GM19239 (cell line): ENCODE measurements around the gene FRAT1.
"Not testable (repeated sequence)": the region's sequence is repeated elsewhere in the genome, so short reads cannot be mapped to it uniquely, and the experiment has no call there.

ENCODE experiments used
- DNase-seq: peaks from one replicate; pipeline ENCODE4 v3.0.0; 2011; ENCODE audit warnings: low spot score; ENCODE audit not compliant: insufficient read length
- FAIRE-seq: peaks from 2 replicates; lab custom pipeline; 2011; peaks lifted over from hg19 to GRCh38; lab: Jason Lieb, UNC

The FRAT1 gene, protein sequence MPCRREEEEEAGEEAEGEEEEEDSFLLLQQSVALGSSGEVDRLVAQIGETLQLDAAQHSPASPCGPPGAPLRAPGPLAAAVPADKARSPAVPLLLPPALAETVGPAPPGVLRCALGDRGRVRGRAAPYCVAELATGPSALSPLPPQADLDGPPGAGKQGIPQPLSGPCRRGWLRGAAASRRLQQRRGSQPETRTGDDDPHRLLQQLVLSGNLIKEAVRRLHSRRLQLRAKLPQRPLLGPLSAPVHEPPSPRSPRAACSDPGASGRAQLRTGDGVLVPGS

DNA sequence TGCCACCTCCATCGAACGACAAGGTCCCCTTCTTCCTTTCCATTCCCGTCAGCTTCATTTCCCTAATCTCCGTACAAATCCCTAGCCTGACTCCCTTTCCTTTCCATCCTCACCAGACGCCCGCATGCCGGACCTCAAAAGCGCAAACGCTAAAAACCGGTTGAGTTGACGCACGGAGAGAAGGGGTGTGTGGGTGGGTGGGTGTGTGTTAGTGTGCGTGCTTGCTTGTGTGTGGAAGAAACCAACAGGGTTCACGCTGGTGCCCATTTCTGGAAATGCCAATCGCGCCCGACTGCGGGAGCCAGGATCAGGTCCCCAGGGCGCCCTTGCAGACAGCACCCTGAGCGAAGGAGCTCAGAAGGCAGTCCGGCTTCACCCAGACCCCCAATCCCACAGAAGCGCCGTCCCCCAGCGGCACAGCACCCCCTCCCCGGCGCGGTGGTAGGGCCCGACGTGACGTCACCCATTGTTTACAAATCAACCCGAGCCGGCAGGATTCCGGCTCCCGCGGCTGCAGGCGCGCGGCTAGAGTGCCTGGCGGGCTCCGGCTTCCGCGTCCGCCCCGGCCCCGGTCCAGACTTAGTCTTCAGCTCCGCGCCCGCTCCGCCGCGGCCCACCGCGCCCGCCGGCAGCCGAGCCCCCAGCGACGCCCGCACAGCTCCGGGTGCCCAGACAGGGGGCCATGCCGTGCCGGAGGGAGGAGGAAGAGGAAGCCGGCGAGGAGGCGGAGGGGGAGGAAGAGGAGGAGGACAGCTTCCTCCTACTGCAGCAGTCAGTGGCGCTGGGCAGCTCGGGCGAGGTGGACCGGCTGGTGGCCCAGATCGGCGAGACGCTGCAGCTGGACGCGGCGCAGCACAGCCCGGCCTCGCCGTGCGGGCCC, at the start of gene FRAT1:
TSS of gene FRAT1 (plus strand) at position 500 of the 880 bp plus-strand sequence. CDS start at position 683, 183 bp downstream.
- peak; percentile 75 for DNase-seq
- FAIRE-seq = peak; percentile 95

DNA sequence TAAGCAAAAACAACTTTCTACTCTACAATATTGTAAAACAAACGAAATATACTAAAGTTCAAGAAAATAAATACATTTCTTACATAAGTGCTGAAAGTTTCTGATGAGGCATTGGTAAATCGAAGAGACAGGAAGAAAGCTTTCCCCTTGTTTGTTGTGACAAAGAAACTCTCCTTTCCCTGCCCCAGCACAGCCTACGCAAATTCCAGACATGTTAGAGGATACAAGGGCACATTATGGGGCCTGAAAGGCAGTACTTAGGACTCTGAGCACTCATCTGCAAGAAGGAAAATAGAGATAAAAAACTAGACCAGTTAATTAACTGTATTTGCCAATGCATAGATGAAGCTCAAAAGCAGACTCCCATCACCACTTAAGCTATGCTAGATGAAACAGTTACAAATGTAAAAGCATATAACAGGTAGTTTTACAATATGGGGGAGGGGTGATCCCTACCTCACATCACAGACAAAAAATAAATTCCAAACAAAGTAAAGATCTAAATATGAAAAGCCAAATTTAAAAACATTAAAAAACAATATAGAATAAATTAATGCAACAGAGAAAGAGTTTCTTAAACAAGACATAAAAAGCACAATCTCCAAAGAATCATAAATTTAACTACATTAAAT, 48.4 kb upstream of the FRAT1 start:
- FAIRE-seq (no peak), DNase-seq (no peak)

DNA sequence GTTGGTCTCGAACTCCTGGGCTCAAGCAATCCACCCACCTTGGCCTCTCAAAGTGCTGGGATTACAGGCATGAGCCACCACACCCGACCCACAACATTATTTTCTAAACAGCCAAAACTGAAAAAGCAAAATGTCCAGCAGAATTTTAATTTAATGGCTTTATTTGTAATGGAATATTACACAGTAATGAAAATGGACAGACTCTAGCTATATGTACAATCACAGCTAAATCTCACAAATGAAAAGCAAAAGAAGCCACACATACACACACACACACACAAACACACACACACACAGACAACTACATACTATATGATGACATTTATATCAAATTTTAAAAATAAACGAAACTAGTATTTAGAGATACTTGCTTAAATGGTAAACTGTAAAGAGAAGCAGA, 45.4 kb upstream of the FRAT1 start:
- peak; percentile 8 for FAIRE-seq
- DNase-seq = no peak

DNA sequence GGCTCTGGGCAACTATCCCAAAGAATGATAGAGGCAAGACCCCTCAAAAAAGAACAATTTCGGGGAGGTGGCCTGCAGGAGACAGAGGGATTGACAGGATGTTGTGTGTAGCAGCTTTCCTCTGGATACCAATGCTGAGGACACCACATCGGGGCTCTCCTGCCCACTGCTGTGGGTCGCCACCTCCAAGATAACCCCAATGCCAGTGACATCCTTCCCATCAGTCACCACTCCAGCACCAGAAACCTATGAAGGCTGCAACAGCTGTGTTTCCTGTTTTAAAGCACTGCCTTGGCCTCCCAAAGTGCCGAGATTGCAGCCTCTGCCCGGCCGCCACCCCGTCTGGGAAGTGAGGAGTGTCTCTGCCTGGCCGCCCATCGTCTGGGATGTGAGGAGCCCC, 44.2 kb upstream of the FRAT1 start:
- FAIRE-seq = no peak
- no peak for DNase-seq

DNA sequence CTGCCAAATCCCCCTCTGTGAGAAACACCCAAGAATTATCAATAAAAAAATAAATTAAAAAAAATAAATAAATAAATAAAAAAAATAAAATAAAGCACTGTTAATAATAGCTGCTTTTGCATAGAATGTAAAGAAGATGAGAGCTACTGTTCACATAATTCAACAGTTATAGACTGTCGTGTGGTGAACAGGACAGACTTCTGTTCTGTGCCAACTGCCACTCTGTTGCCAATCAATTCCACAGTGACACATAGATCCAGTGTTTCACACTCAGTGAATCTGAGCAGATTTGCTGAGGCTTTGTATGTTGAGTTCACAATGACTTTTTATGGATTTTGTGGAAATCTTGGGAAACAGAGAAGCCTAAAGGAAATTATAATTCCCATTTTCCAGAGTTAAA, 41.5 kb upstream of the FRAT1 start:
- DNase-seq = no peak
- no peak for FAIRE-seq

DNA sequence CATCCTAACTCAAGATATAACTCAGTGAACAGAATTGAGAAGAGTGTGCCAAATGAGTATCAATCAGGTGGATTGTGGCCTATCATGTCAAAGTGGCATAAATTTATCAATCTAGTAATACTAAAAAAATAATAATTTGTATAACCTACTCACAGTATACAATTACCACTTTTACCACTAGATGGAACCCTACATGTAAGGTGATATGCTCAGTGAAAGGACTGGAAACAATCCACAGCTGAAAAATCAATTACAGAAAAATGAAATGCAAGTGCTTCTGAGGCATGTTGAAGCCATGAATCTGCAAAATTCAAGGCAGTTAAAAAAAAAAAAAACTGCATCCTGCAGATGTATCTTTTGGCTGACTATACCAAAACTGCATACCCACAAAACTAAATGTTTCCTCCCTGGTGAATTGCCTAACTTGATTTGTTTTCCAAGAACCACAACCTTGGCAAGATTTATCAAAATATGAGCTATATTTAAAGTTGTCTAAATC, 40.5 kb upstream of the FRAT1 start:
- FAIRE-seq (no peak), DNase-seq (no peak)

DNA sequence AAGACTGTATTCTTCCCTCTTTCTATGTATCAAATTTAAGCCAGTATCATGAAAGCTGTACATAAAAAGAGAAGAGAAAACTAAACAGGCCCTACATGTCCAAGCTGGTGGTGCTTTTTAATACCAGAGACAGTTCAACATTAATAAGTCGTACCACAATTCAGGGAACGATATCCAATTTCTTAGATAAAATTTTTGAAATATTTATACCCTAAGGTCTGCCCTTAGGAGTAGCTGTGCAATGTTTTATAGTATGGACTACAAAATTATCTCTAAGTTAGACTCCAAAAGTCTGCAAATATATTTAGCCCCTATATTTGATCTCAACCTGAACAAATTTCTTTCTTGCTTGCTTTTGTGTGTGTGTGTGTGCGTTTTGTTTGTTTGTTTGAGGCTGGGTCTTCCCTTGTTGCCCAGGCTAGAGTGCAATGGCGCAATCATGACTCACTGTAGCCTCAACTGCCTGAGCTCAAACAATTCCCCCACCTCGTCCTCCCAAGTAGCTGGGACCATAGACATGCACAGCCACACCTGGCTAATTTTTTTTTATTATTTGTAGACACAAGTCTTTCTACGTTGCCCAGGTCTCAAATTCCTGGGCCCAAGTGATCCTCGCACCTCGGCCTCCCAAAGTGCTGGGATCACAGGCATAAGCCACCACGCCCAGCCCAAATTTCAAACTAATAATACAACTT, 39.8 kb upstream of the FRAT1 start:
- no peak for FAIRE-seq

DNA sequence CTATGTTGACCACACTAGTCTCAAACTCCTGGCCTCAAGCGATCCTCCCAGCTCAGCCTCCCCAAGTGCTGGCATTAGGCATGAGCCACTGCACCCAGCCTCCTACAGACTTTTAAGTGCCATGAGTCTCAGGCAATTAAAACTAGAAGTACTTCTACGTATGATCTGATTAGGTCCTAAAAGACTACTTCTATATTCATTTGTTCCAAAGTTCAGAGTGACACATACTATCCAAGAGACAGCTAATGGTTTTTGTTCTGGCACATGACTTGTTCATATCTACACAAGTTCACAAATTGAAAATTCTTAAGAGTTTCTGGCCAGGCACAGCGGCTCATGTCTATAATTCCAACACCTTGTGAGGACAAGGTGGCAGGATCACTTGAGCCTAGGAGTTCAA, 38.3 kb upstream of the FRAT1 start:
- FAIRE-seq = no peak

More for the DNA sequence above, 39.8 kb upstream of the FRAT1 start:
- no peak for DNase-seq

DNA sequence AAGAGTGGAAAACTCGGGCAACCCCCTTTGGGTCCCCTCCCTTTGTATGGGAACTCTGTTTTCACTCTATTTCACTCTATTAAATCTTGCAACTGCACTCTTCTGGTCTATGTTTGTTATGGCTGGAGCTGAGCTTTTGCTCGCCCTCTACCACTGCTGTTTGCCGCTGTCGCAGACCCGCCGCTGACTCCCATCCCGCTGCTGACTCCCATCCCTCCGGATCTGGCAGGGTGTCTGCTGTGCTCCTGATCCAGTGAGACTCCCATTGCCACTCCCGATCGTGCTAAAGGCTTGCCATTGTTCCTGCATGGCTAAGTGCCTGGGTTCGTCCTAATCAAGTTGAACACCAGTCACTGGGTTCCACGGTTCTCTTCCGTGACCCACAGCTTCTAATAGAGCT, 29.0 kb upstream of the FRAT1 start:
- DNase-seq, FAIRE-seq: not testable (repeated sequence)

More for the DNA sequence above, 38.3 kb upstream of the FRAT1 start:
- no peak for DNase-seq

DNA sequence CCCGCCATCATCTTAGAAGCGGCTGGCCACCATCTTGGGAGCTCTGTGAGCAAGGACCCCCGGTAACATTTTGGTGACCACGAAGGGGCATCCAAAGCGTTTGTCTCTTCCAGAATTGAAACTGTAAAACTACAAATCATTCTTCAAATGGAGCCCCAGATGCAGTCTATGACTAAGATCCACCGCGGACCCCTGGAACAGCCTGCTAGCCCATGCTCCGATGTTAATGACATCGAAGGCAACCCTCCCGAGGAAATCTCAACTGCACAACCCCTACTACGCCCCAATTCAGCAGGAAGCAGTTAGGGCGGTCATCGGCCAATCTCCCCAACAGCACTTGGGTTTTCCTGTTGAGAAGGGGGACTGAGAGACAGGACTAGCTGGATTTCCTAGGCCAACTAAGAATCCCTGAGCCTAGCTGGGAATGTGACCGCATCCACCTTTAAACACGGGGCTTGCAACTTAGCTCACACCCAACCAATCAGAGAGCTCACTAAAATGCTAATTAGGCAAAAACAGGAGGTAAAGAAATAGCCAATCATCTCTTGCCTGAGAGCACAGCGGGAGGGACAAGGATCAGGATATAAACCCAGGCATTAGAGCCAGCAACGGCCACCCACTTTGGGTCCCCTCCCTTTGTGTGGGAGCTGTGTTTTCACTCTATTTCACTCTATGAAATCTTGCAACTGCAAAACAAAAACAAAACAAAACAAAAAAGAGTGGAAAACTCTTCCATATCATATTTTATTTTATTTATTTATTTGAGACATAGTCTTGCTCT, 28.3 kb upstream of the FRAT1 start:
- DNase-seq, FAIRE-seq: not testable (repeated sequence)

DNA sequence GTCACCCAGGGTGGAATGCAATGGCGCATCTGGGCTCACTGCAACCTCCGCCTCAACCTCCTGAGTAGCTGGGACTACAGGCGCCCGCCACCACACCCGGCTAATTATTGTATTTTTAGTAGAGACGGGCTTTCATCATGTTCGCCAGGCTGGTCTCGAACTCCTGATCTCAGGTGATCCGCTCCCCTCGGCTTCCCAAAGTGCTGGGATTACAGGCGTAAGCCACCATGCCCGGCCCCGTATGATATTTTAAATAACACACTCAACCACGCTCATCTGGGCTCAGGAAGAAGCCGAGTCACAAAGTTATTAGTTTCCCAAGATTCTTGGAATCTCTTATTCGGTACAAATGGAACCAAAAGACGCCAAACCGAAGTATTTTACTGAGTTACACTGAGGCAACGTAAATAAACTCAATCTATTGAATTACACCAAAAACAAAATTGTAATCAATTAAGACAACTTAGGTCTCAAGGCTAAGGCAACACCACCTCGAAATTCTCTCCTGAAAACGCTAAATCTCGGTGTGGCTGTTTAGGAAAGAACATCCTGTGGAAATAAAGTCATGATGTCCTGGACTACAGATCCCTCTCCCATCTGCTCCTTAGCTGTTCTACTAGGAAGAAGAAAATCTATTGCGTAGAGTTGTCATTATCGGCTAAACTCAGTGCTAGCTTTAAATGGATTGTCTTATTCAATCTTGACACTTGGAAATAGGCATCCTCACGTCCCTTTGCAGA, 27.5 kb upstream of the FRAT1 start:
- FAIRE-seq (no peak), DNase-seq (no peak)

DNA sequence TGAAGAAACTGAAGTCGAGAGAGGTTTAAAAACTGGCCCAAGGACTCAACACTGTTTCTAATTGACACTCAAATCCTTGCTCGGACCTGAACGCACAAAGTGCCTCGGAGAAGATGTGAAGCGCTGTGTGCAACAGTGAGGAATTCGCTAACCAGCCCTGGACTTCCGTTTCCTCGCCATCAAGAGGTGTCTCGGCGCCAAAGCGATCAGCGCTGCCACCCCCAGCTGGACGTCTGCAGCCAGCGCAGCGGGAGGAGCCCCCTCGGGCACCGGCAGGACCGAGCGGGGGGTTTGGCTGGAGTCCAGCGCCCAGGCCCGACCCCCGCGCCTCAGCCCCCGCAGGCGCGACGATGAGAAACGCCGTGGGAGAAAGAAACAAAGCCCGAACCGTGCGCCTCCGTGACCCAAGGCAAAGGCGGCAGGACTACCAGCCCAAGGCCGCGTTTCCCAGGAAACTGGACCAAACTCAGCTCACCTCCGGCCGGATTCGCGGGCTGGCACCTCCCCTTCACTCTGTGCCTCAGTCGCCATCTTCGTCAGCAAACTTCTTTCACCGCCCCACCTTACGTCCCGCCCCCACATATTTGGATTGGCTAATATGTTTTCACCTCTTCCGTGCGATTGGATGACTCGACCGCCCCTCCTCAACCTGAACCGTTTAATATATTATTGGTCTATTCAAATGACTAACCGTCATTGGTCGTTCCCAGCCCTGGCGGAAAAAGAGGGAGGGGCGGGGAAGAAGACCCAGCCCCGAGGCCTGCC, 26.8 kb upstream of the FRAT1 start, which contains the start of gene ARHGAP19:
TSS of gene ARHGAP19 (minus strand) at position 541 of the 765 bp plus-strand sequence. CDS start at position 531, 10 bp downstream.
- peak; percentile 99 for FAIRE-seq
- DNase-seq = peak; percentile 86

DNA sequence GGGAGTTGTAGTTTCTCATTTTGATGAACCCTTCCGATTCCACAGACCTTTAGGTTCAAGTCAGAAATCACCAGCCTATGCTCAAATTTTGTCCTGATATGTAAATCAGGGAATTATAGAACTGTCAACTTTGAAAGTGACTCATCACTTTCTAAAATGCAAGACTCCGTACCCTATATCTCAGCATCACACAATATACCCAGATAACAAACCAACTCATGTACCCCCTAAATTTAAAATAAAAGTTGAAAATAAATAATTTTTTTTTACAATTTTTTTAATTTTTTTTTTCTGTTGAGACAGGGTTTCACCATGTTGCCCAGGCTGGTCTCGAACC, 26.2 kb upstream of the FRAT1 start:
- FAIRE-seq = no peak
- no peak for DNase-seq

DNA sequence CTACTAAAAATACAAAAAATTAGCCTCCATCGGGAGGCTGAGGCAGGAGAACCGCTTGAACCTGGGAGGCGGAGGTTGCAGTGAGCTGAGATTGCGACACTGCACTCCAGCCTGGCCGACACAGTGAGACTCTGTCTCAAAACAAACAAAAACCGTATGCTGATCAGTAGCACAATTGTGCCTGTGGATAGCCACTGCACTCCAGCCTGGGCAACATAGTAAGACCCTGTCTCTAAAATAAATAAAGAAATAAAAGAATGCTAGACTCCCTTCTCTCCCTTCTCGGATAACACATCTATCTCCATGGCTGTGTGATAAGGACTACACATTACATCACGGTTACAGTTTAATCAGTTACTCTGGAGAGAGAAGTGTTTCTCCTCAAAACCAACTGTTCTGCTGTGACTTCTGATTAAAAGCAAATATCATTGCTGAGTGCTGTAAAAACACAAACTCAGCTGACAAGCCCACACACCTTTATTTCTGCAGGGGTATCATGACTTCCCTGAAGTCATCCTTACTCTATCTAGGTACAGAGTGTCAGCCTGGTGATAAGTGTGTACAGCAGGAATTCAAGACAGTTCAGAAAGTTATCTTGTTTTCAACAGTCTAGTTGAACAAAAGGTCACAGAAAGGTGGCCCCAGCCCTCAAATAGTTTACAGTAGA, 21.4 kb upstream of the FRAT1 start:
- no peak for FAIRE-seq

DNA sequence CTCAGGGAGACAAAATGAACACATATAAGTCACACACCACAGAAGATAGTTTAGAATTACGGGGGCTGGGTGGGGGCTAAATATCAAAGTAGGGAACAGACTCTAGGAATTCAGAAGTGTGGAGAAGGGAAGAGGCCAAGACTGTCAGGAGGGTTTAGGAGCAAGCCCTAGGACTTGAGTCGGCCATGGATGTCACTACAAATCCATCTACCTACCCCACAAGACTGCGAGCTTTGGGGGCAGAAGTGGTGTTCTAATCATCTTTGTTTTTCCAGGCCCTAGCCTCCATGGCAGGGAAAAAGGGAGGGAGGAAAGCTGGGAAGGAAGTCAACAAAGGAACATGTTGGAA, 20.9 kb upstream of the FRAT1 start:
- DNase-seq (no peak), FAIRE-seq (no peak)

More for the DNA sequence above, 21.4 kb upstream of the FRAT1 start:
- DNase-seq = no peak

DNA sequence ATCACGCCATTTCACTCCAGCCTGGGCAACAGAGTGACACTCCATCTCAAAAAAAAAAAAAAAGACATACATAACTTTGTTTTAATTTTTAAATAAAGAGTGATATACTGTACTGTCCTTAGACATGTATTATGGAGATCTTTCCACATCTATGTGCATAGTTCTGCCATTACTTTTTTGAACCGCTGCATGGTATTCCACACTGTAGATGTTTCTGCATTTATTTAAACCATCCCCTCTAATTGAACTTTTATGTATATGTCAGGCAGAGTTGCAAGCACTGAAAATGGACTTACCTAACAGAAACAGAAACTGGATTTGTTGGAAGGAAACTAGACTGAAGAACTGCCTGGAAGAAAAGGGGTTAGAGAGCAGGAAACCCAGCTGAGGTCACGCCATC, 18.1 kb upstream of the FRAT1 start:
- FAIRE-seq (no peak), DNase-seq (no peak)

DNA sequence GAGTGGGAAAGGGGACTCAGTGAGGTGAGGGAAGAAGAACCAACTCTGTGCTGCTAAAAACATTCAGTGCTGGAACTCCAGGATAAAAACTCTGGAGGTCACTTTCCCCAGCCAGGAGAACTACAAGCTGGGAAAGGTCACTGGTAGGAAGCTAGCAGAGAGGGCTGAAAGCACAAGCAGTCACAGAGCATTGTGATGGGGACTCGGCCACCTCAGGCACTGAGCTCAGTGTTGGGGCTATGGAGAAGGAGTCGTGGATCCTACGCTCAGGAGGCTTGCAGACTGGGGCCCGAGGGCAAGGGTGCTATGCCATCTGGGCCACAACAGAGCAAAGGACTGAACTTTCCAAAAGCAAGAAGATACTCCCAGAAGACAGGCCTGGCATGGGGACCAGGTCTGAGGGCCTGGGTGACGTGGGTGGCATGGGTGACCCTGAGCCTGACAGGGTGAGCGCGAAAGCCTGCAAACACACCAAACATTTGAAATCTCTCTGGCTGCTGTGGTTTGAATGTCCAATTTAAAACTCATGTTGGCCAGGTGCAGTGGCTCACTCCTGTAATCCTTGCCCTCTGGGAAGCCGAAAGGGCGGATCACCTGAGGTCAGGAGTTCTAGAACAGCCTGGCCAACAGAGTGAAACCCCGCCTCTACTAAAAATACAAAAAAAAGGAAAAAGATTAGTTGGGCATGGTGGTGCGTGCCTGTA, 16.8 kb upstream of the FRAT1 start:
- DNase-seq (no peak), FAIRE-seq (no peak)
